ENCODE results near the gene HNRNPM. TPM values are rescaled to one million over a fixed set of nuclear protein-coding genes. Genes with fewer than 3 reads are reported as not detected.
A peak's percentile ranks its signal among the peaks of the same experiment; 100 is the strongest.
"Not testable (repeated sequence)": the region's sequence is repeated elsewhere in the genome, so short reads cannot be mapped to it uniquely, and the experiment has no call there.

The HNRNPM gene
- total RNA-seq, 5 donors from 2014 or later (not counting 1 experiment from before 2014, with no cell fraction given), result 200 to 272 (median 213) TPM

DNA sequence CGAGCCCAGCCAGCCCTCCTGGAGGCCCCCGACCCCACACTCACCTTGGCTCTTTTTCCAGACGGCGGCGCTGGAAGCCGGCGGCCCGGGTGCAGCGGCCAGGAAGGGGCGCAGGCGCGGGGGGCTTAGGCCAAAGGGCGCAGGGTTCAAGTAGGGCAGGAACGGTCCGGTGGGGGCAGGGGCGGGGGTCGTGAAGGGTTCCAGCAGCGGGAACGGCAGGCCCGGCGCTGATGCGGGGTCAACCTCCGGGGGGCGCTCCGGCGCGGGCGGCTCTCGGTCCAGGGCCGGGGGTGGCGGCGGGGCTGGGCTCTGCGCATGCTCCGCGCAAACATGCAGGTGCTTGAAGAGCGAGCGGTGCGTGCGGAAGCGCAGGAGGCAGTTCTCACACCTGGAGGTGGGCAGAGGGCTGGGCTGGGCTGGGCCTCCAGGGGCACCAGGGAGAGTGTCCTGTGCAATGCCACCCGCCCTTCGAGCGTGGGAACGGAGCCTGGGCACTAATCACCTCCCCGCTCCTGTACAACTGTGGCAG lies 66.9 kb downstream of the HNRNPM start:
- Histone ChIP-seq H3K27me3 (replicated peaks in 1 of 2; ENCODE audit: control insufficient read depth in 2 of 2, extremely low read depth in 1 of 2, insufficient read depth in 2 of 2, low read length in 1 of 2) (no peaks in the 10 kb centered on the region), H3K4me3 (ENCODE audit: control insufficient read depth in 1 of 2, extremely low read depth in 1 of 2, low read length in 1 of 2) (no peak overlapping the region), H3K27ac (ENCODE audit: low read length) (no peak overlapping the region), H3K9me3 (no peaks in the 10 kb centered on the region), H3K4me1 (ENCODE audit: control insufficient read depth in 1 of 2, extremely low read depth in 1 of 2, insufficient read depth in 2 of 2, low read length in 2 of 2) (peaks cover 28 to 51% of the 10 kb centered on the region in 2 experiments), H3K36me3 (ENCODE audit: control insufficient read depth in 2 of 2, extremely low read depth in 1 of 2, insufficient read depth in 1 of 2, low read length in 1 of 2) (peaks cover 6 to 14% of the 10 kb centered on the region in 2 donors)
- Mint-ChIP-seq H3K27me3 (no peaks in the 10 kb centered on the region), H3K4me1 (peaks cover 34 to 41% (median 34%) of the 10 kb centered on the region in 3 donors), H3K4me3 (no peak overlapping the region), H3K9me3 (no peaks in the 10 kb centered on the region), H3K27ac (peak overlapping the region; percentile 86 to 87), H3K36me3 (no peaks in the 10 kb centered on the region)
- DNase-seq, result no peak
- POLR2A ChIA-PET, result no interaction called here
- CTCF ChIA-PET, result no interaction called here
- WGBS (ENCODE audit: insufficient coverage), result 94% methylated on average over 40 of the region's 45 CpGs
- no peak for ATAC-seq (replicated peaks in 1 of 4)

DNA sequence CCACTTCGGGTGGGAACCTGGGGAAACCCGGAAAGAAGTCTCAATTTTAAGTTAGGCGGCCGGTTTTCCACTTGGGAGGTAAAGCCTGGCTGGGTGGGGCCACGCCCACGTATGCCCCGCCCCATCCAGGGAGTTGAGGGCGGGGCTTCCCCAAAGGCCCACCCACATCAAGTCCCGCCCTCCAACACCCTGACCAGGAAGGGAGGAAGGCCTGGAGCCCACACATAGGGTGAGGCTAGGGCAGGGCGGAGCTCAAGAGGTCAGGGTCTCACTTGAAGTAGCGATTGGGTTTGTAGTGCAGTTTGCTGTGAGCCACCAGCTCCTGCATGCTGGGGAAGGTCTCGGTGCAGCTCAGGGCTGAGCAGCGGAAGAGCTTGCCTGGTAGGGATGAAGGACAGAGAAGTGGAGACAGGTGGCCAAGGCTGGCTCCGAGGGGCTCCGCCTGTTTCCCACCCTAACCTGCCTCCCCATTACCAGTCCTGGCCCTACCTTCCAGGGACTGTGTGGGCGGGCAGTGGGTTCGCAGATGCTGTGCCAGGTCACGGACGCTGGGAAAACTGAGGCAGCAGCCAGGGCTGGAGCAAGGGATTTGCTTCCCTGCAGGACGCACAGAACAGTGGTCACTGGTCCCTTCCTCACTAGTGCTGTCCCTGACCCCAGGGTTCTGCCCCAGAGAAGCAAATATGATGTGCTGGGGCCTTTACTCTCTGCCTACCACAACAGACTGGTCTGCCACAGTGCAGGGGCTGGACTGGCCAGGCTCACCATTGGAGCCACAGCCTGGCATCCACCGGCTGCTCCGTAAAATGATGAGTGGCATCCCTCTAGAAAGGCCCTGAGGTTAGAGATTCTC lies 67.6 kb downstream of the HNRNPM start:
- ATAC-seq (replicated peaks in 1 of 4) (no peak), DNase-seq (peak in 1 of 35 experiments; percentile 26)
- no peaks in the 10 kb centered on the region for H3K9me3 Mint-ChIP-seq
- H3K27ac Mint-ChIP-seq, result peak overlapping the region; percentile 86 to 87
- Histone ChIP-seq H3K36me3 (ENCODE audit: control insufficient read depth in 2 of 2, extremely low read depth in 1 of 2, insufficient read depth in 1 of 2, low read length in 1 of 2) (peaks cover 6 to 14% of the 10 kb centered on the region in 2 donors), H3K4me1 (ENCODE audit: control insufficient read depth in 1 of 2, extremely low read depth in 1 of 2, insufficient read depth in 2 of 2, low read length in 2 of 2) (peaks cover 30 to 57% of the 10 kb centered on the region in 2 experiments), H3K27ac (ENCODE audit: low read length) (peak overlapping the region; percentile 85), H3K27me3 (replicated peaks in 1 of 2; ENCODE audit: control insufficient read depth in 2 of 2, extremely low read depth in 1 of 2, insufficient read depth in 2 of 2, low read length in 1 of 2) (no peaks in the 10 kb centered on the region), H3K4me3 (ENCODE audit: control insufficient read depth in 1 of 2, extremely low read depth in 1 of 2, low read length in 1 of 2) (no peak overlapping the region), H3K9me3 (no peaks in the 10 kb centered on the region)
- no peaks in the 10 kb centered on the region for H3K27me3 Mint-ChIP-seq
- peak overlapping the region in 2 of 3 donors; percentile 49 to 52 for H3K4me3 Mint-ChIP-seq
- ChIA-PET POLR2A (interaction anchor here in 1 of 2 donors (0.5 to 0.6 kb wide), 2 partner anchors 12 to 31 kb away, joined by 3 to 10 read pairs; no protein-coding TSS in a partner anchor), CTCF (no interaction called here)
- WGBS (ENCODE audit: insufficient coverage), result 98% methylated on average over 12 of the region's 22 CpGs
- H3K36me3 Mint-ChIP-seq, result no peaks in the 10 kb centered on the region
- H3K4me1 Mint-ChIP-seq, result peaks cover 38 to 46% (median 41%) of the 10 kb centered on the region in 3 donors

DNA sequence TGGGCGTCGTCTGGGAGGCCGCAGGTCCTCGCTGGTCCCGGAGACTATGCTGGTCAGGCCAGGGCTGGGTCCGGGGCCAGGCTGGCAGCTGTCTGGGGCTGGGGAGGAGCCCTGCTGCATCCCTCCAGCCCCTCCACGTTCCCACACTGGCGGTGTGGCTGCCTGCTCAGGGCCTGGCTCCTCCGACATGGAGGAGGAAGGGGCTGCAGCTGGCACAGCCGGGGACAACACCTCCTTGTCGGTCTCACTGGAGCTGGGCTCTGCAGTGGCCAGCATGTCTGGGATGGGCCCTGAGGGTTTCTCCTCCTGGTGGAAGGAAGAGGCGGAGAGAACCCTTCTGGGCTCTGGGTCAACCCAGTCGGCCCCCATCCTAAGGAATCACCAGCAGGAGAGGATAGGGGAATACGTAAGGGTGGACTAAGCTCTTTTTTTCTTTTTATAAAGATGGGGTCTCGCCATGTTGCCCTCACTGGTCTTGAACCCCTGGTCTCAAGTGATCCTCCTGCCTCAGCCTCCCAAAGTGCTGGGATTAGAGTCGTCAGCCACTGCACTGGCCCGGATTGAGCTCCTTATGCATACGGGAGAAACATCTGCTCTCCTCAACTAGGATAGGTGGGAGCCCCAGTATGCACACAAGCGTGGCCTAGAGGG lies 68.4 kb downstream of the HNRNPM start:
- Histone ChIP-seq H3K36me3 (ENCODE audit: control insufficient read depth in 2 of 2, extremely low read depth in 1 of 2, insufficient read depth in 1 of 2, low read length in 1 of 2) (peaks cover 6 to 14% of the 10 kb centered on the region in 2 donors), H3K9me3 (no peaks in the 10 kb centered on the region), H3K27ac (ENCODE audit: low read length) (peak overlapping the region; percentile 85), H3K27me3 (replicated peaks in 1 of 2; ENCODE audit: control insufficient read depth in 2 of 2, extremely low read depth in 1 of 2, insufficient read depth in 2 of 2, low read length in 1 of 2) (no peaks in the 10 kb centered on the region), H3K4me3 (ENCODE audit: control insufficient read depth in 1 of 2, extremely low read depth in 1 of 2, low read length in 1 of 2) (peak overlapping the region; percentile 45 to 72), H3K4me1 (ENCODE audit: control insufficient read depth in 1 of 2, extremely low read depth in 1 of 2, insufficient read depth in 2 of 2, low read length in 2 of 2) (peaks cover 38 to 65% of the 10 kb centered on the region in 2 experiments)
- Mint-ChIP-seq H3K4me1 (peaks cover 46 to 54% (median 49%) of the 10 kb centered on the region in 3 donors), H3K36me3 (no peaks in the 10 kb centered on the region), H3K4me3 (peak overlapping the region; percentile 89 to 92 (median 90)), H3K9me3 (no peaks in the 10 kb centered on the region), H3K27ac (peak overlapping the region; percentile 99 to 100), H3K27me3 (no peaks in the 10 kb centered on the region)
- POLR2A ChIA-PET, result interaction anchor here (0.5 to 0.7 kb wide), 5 partner anchors 11 to 95 kb away, joined by 3 to 10 read pairs (median 3); no protein-coding TSS in a partner anchor
- ATAC-seq (replicated peaks in 1 of 4) (no peak), DNase-seq (no peak)
- WGBS (ENCODE audit: insufficient coverage), result 60% methylated on average over 13 of the region's 19 CpGs
- CTCF ChIA-PET, result interaction anchor here (0.6 to 1.2 kb wide), 4 partner anchors 26 to 1417 kb away, joined by 3 to 6 read pairs (median 4); partner anchors contain the start of gene MARCHF2 (in 1 of the 2)

DNA sequence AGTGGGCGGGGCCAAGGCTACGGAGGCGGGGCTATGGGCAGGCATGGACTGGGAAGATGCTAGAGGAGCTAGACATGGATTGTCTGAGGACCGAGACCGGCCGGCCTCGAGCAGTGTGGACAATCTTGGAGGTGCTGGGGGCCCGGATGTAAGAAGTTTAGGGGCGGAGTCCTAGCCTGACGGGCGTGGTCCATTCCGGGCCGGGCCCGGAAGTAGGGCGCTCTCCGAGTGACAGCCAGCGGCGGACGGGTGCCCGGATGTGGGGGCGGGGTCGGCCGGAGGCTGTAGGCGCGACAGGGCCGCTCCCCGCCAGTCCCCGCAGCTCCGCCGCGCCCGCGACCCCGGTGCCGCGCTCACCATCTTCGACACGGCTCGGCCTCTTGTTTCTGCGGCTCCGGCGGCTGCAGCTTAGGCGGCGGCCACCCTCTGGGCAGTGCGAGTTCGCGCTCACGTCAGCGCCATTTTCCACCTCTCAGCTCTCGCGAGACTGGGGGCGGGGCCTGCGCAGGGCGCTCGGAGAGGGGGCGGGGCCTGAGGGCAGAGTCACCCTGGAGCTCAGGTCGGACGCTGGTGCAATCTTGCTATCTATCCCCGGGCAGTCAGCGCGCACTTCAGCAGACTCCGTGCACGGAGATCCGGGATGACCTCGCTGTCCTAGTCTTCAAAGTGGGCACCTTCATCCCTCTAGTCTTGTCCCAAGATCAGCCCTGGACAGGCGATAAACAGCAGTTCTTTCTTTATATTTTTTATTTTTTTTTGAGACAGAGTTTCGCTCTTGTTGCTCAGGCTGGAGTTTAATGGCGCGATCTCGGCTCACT lies 69.1 kb downstream of the HNRNPM start, which contains the start of gene ZNF414:
ZNF414 (minus strand) TSS at position 481 of the 818 bp plus-strand sequence; CDS start at position 360, 121 bp downstream.
- WGBS (ENCODE audit: insufficient coverage), result under 1% methylated on average over 65 of the region's 70 CpGs
- Histone ChIP-seq H3K27ac (ENCODE audit: low read length) (peak within 1 kb of the TSS; percentile 85), H3K4me1 (ENCODE audit: control insufficient read depth in 1 of 2, extremely low read depth in 1 of 2, insufficient read depth in 2 of 2, low read length in 2 of 2) (peaks cover 41 to 72% of the 10 kb centered on the region in 2 experiments), H3K9me3 (no peaks in the 10 kb centered on the region), H3K36me3 (ENCODE audit: control insufficient read depth in 2 of 2, extremely low read depth in 1 of 2, insufficient read depth in 1 of 2, low read length in 1 of 2) (peaks cover 6 to 14% of the 10 kb centered on the region in 2 donors), H3K4me3 (ENCODE audit: control insufficient read depth in 1 of 2, extremely low read depth in 1 of 2, low read length in 1 of 2) (peak within 1 kb of the TSS; percentile 45 to 72), H3K27me3 (replicated peaks in 1 of 2; ENCODE audit: control insufficient read depth in 2 of 2, extremely low read depth in 1 of 2, insufficient read depth in 2 of 2, low read length in 1 of 2) (no peaks in the 10 kb centered on the region)
- Mint-ChIP-seq H3K27ac (peak within 1 kb of the TSS; percentile 99 to 100), H3K27me3 (no peaks in the 10 kb centered on the region), H3K9me3 (no peaks in the 10 kb centered on the region), H3K4me1 (peaks cover 52 to 60% (median 57%) of the 10 kb centered on the region in 3 donors), H3K4me3 (peak within 1 kb of the TSS; percentile 89 to 92 (median 90)), H3K36me3 (no peaks in the 10 kb centered on the region)
- ChIA-PET CTCF (interaction anchor here (0.6 to 1.3 kb wide), 6 partner anchors 26 to 1416 kb away, joined by 3 to 6 read pairs (median 4); partner anchors contain the start of gene MARCHF2 (in 1 of the 2)), POLR2A (interaction anchor here (0.6 to 0.8 kb wide), 5 partner anchors 25 to 545 kb away, joined by 3 to 7 read pairs (median 3); no protein-coding TSS in a partner anchor)
- DNase-seq (peak; percentile 88 to 98 (median 96)), ATAC-seq (replicated peaks in 1 of 4) (peak; percentile 79 to 85 (median 80))

DNA sequence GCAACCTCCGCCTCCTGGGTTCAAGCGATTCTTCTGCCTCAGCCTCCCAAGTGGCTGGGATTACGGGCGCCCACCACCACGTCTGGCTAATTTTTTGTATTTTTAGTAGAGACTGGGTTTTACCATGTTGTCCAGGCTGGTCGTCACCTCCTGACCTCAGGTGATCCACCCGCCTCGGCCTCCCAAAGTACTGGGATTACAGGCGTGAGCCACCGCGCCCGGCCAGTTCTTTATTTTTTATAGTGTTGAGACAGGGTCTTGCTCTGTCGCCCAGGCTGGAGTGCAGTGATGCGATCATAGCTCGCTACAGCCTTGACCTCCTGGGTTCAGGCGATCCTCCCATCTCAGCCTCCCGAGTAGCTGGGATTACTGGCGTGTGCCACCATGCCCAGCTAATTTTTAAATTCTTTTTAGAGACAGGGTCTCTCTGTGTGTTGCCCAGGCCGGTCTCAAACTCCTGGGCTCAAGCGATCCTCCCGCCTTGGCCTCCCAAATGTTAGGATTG lies 69.8 kb downstream of the HNRNPM start:
- peak overlapping the region; percentile 99 to 100 for H3K27ac Mint-ChIP-seq
- not testable (repeated sequence) for H3K36me3 Mint-ChIP-seq; H3K9me3 ChIP-seq; ATAC-seq (replicated peaks in 1 of 4); H3K9me3 Mint-ChIP-seq; H3K27me3 Mint-ChIP-seq; DNase-seq; H3K27me3 ChIP-seq (replicated peaks in 1 of 2; ENCODE audit: control insufficient read depth in 2 of 2, extremely low read depth in 1 of 2, insufficient read depth in 2 of 2, low read length in 1 of 2)
- 94% methylated on average over 13 of the region's 21 CpGs for WGBS (ENCODE audit: insufficient coverage)
- H3K4me3 Mint-ChIP-seq, result peak overlapping the region; percentile 89 to 92 (median 90)
- peaks cover 56 to 65% (median 58%) of the 10 kb centered on the region in 3 donors for H3K4me1 Mint-ChIP-seq
- H3K27ac ChIP-seq (ENCODE audit: low read length), result peak overlapping the region; percentile 85
- peak overlapping the region; percentile 45 to 72 for H3K4me3 ChIP-seq (ENCODE audit: control insufficient read depth in 1 of 2, extremely low read depth in 1 of 2, low read length in 1 of 2)
- peaks cover 43 to 79% of the 10 kb centered on the region in 2 experiments for H3K4me1 ChIP-seq (ENCODE audit: control insufficient read depth in 1 of 2, extremely low read depth in 1 of 2, insufficient read depth in 2 of 2, low read length in 2 of 2)
- peaks cover 6 to 14% of the 10 kb centered on the region in 2 donors for H3K36me3 ChIP-seq (ENCODE audit: control insufficient read depth in 2 of 2, extremely low read depth in 1 of 2, insufficient read depth in 1 of 2, low read length in 1 of 2)
- ChIA-PET CTCF (interaction anchor here in 1 of 2 donors (1.0 to 1.3 kb wide), 4 partner anchors 54 to 1415 kb away, joined by 3 to 4 read pairs (median 4); partner anchors contain the start of gene MARCHF2), POLR2A (interaction anchor here in 1 of 2 donors (0.7 to 0.8 kb wide), 2 partner anchors 24 to 546 kb away, joined by 3 read pairs; no protein-coding TSS in a partner anchor)
